NCI-H187 (cell line): Measurements from ENCODE around the gene JAGN1.
"Not testable (repeated sequence)": the region's sequence is repeated elsewhere in the genome, so short reads cannot be mapped to it uniquely, and the experiment has no call there.

Experiments used
- DNase-seq, 2 experiments: peaks; one replicate each; lab custom pipeline; 2025; lab: John Stamatoyannopoulos, UW

The JAGN1 gene

GRCh38 chr3:9890249-9891071 lies at the start of gene JAGN1:
TSS of gene JAGN1 (plus strand) at chr3:9890610. CDS start at chr3:9890723, 113 bp downstream.
- peak; percentile 50 to 51 for DNase-seq

DNA sequence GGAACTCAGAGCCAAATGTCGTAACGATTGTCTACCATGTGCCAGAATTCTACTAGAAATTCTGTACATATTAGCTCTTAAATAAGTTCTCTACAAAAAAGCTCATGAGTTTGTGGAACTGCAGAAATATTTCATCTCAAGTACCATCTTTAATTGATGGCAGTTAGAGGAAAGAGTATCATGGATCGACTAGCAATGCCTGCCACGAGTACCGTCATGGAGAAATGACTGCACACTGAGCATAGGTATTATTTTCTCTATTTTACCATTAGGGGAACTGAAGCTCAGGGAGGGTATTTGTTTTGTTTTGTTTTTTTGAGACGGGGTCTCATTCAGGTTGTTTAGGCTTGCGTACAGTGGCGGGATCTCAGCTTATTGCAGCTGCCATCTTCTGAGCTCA lies 49.4 kb upstream of the JAGN1 start:
- DNase-seq: no peak

DNA sequence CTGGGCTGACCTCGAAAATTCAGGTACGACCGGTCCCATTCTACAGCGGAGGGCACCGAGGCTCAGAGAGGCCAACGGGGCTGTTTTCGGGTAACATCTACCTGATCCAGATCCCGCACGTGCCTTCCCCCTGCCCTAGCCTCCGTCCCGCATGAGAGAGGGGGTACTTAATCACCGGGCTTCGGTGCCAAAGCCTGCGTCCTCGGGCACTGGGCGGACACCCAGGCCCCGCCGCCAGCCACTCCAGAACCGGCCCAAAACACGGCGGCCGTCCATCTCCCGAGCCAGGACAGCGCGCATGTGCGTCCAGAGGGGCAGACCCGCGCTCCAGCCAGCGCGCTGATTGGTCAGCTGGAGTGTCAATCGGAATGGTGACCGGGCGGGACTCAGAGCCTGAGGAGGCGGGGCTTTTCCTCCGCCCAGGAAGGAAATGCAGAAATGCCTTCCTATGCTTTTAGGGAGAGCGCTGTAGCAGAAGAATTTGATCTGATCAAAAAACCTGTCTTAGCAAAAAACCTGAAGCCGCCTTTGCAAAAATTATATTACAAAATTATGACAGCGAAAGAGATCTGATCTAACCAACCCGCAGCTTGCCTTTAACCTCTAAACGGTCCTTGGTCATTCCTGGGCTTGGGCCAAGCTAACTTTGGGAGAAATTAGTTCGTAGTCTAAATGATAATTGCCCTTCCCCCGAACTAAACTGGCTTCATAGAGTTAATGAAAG lies 46.5 kb upstream of the JAGN1 start, which contains the start of gene RPUSD3:
Gene RPUSD3, minus strand, starts transcription at position 294 of the 724 bp plus-strand sequence. Its CDS starts 18 bp downstream, at position 276.
- peak; percentile 65 to 79 for DNase-seq

- DNase-seq: no peak
Measured at GRCh38 chr3:9846231-9846630, 44.2 kb upstream of the JAGN1 start.

DNA sequence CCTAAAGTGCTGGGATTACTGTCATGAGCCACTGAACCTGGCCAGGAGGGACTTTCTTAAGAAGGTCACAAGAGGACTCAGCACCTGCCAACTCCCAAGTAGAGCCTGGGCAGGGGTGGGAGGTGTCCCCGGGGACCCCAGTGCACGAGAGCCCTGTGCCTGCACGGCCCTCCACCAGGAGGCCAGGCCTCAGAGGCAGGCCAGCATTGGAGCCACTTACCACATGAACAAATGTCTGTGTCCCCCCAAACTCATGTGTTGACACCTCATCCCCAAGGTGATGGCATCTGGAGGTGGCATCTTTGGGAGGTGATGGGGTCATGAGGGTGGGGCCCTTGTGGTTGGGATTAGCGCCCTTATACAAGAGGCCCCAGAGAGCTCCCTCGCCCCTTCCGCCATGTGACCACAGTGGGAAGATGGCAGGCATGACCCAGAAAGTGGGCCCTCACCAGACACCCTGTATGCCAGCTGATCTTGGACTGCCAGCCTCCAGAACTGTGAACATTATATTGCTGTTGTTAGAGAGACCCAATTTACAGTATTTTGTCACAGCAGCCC lies 43.4 kb upstream of the JAGN1 start:
- DNase-seq: no peak

- DNase-seq: not testable (repeated sequence)
Measured at GRCh38 chr3:9847870-9848269, 42.5 kb upstream of the JAGN1 start.

DNA sequence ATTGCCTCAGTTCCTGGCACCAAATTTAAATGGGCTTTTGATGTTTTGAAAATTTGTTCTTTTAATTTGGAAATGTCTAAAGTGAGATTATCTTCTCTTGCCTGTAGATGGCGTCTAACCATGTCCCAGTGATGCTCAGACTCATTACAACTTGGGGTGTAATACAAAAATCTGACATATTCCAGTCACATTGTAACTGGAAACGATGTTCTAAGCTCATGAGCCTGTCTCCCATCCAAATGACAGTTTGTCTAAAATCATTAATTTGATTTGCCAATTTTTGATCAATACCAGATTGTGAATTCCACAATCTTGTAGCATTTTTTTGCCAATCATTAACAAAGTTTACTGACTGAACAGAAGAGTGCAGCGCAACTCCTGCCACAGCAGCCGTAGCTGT lies 41.5 kb upstream of the JAGN1 start:
- not testable (repeated sequence) for DNase-seq

DNA sequence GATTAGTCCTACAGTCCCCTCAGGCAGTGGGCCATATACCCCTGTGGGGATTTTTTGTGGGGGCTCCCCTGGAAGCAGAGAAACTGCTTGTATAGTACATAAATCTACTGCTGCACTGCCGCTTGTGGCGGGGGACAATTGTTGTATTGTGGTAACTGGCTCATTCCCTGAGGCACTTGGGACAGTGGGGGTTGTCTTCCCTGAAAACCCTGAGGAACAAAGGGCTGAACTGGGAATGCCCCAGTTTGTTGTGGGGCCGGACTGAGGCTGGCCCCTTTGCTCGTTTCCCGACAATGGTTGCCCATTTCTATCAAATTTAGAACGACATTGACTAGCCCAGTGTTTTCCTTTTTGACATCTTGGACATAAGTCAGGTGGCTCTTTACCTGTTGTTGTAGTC lies 39.0 kb upstream of the JAGN1 start:
- not testable (repeated sequence) for DNase-seq

DNA sequence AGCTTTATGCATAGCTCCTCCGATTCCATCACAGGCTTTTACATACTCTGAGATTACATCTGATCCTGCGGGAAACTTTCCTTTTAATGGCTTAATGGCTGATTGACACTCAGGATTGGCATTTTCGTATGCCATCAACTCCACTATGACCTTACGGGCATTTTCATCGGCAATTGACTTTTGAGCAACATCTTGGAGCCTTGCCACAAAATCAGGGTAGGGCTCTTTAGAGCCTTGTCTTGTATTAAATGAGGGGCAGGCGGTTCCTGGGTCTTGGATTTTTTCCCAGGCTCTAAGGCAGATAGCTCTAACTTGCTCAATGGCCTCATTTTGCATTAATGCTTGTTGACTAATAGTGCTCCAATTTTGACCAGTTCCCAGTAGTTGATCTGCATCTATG lies 38.5 kb upstream of the JAGN1 start:
- not testable (repeated sequence) for DNase-seq

- no peak for DNase-seq
Measured at GRCh38 chr3:9852528-9852927, 37.9 kb upstream of the JAGN1 start.

DNA sequence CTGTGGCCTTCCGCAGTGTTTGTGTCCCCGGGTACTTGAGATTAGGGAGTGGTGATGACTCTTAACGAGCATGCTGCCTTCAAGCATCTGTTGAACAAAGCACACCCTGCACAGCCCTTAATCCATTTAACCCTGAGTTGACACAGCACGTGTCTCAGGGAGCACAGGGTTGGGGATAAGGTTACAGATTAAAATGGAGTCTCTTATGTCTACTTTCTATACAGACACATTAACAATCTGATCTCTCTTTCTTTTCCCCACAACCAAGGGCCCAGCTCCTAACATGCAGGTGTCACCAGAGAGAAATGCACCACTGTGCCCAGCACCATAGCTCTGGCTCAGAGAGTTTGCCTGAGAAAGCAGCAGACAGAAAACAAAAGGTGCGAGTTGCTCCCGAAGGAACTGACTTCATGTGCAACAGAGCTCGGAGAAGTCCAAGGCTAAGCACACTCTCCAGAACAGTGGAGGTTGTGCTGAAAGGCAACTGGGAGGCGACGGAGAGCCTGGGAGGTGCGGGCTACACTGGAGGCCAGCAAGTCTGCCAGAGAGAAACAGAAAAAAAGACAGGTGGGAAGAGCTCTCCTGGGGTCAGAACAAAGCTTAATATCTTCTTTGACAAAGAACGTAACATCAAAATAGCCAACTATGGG lies 36.0 kb upstream of the JAGN1 start:
- peak in 1 of 2 experiments; percentile 14 for DNase-seq

GRCh38 chr3:9855594-9855993 lies 34.8 kb upstream of the JAGN1 start:
- DNase-seq: no peak

DNA sequence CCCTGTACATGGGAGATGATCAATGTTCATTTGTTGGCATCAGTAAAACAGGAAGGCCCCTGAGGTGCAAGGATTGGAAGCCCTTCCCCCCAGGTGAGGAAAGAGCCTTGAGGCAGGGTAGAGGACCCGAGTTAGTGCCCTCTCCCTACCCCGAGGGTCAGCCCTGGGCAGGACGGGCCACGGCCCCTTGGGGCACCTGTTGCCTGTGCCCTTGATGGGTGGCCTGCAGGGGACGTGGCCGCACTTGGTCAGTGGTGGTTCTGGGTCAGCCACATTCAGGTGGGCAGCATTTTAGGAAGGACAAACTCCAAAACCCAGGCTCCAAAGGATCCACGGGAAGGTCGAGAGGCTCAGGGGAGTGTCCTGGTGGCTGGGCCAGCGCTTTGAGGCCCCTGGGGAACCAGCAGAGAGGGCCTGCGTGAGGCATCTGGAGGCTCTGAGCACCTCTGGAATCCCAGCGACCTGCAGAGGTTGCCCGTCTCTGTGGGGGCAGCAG lies 30.8 kb upstream of the JAGN1 start:
- DNase-seq: no peak

DNA sequence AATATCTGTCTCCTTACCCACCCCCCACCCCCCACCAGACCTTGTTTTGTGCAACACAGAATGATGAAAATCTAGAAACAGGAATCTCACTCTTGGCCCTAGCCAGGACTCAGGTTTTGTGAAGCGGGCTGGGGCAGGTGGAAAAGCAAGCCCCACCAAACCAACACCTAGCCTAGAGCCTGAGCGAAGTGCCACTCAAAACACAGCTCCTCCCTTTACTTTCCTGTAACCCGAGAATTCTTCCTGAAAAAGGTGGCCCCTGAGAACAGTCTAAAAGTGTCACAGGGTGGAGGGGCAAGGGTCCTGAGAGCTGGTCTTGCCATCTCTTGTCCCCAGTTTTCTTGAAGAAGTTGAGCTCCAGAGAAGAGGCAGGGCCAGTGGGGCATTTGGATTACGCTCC lies 29.2 kb upstream of the JAGN1 start:
- DNase-seq: no peak

DNA sequence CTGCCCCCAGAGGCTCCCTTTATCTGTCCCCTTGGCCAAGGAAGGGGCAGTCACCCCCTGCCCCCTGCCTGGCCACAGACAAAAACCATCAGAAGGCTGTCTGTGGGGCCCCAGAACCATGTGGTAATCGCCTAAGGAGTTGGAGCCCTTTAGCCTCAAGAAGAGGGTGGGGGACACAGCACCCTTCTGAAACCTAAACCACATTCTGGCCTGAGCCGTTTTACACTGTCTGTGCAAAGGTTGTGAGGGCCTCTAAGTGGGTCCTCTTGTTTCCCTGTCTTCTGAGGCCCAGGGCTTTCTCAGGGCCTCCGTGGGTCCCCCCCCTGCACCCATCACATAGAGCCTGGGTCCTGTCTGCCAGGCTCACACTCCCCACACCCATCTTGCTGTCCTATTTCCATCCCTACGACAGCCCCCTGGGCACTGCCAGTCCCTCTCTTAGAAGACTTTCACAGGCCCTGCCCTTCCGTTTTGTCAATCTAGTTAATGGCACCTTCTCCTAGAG lies 28.7 kb upstream of the JAGN1 start:
- no peak for DNase-seq

DNA sequence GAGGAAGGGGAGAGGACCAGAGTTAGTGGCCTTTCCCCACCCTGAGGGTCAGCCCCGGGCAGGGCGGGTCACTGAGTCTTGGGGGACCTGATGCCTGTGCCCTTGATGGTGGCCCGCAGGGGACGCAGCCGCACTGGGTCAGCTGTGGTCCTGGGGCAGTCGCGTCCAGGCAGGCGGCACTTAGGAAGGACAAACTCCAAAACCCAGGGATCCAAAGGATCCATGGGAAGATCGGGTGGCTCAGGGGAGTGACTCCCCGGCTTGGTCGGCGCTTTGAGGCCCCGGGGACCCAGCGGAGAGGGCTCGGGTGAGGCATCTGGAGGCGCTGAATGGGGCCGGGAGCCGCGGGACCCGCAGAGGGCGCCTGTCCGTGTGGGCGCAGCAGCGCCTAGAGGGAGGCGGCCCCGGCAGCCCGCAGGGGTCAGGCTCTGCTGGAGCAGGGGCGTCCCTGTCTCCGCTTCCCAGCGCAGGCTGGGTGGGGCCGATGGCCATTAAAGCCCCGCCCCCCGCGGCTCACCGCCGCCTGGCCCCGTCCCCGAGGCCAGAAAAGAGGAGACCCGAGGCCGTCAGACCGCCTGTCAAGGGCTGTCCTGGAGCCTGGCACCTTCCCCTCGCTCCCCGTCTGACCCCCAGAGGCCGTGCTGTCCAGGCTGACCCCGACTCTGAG lies 27.9 kb upstream of the JAGN1 start:
- DNase-seq: no peak

DNA sequence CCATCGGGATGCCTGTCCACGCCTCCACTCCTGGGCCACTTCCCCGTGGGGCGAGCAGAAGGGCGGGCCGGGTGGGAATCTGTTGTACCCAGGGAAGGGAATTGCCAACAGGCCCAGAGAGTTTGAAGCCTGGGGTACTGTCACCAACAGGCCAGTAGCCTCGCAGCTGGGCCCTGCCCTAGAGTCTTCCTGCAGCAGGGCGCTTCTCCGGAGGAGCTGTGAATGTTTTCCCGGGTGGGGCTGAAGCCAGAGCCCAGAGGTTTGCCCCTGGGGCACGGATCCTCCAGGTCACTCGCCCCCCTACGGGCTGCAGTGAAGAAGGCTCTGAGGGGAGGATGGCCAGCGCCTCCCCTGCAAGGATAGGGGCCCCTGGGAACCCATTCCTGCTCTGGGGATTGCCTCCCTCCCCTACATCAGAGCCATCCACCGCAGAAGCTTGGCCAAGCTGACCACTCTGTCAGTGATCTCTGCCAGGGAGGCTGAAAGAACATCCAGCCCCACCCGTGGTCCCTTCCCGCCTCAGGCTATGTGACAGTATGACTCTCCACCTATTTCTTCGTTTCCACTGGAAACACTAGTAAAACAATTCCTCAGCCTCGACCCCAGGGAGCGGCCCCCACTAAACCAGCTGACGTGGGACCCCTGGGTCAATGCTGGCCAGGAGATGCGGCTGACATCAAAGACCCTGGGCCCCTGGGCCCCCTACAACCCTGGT lies 27.2 kb upstream of the JAGN1 start:
- no peak for DNase-seq

DNA sequence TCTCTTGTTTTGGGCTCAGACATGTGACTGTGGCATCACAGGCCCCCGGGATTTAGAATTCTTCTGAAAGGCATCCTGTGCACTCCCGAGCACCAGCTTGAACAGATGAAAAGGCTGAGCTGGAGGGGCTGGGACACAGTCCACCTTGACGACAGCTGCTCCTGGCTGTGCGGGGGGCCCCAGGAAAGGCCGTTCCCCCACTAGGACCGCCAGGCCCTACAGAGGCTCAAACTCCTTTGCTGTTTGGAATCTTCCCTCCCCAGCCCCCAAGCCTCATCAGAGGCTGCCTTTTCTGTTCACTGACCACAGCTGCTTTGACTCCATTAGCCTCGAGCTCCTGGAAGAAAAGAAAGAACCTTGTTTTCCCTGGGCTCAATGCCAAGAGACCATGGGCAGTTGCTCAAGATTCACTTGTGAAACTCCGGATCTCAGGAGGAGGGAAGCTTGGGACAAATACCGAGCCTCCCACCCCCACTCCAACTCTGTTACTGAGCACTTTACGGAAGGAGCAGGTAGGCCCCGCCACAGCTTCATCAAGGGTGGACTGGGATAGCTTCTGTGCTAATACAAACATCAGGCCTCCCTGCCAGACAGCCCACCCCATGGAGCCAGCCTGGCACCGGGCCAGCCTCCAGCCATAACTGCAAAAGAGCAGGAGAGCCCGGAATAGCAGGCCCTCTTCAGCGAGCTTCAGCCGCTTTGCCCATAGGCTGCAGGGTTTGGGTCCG lies 26.0 kb upstream of the JAGN1 start:
- DNase-seq: no peak

DNA sequence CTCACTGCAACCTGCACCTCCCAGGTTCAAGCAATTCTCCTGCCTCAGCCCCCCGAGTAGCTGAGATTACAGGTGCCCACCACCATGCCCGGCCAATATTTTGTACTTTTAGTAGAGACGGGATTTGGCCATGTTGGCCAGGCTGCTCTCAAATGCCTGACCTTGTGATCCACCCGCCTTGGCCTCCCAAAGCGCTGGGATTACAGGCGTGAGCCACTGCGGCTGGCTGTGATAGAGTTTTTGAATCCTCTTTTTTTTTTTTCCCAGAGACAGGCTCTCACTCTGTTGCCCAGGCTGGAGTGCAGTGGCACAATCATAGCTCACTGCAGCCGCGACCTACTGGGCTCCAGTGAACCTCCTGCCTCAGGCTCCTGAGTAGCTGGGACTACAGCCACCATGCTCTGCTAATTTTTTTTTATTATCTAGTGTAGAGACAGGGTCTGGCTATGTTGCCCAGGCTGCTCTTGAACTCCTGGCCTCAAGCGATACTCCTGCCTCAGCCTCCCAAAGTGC lies 25.2 kb upstream of the JAGN1 start:
- not testable (repeated sequence) for DNase-seq

- DNase-seq: no peak
Measured at GRCh38 chr3:9866639-9867038, 23.8 kb upstream of the JAGN1 start.
